ENCODE measurements around the gene MAST2. TPM values are rescaled to one million over a fixed set of nuclear protein-coding genes. Genes with fewer than 3 reads are reported as not detected.

Gene MAST2
- total and polyA plus RNA-seq, 3 donors from 2014 or later, result 88.4 to 158 (median 113) TPM

GRCh38 chr1:45859221-45859620 is 55.8 kb downstream of the MAST2 start:
- Histone ChIP-seq H3K27me3 (no peaks in the 10 kb centered on the region), H3K27ac (no peak overlapping the region), H3K36me3 (ENCODE audit: low read depth, missing control alignments) (no peaks in the 10 kb centered on the region), H3K4me1 (no peaks in the 10 kb centered on the region), H3K9me3 (no peaks in the 10 kb centered on the region), H3K4me3 (no peak overlapping the region)
- 92% methylated on average over 3 of the region's 3 CpGs for WGBS, 2 donors
- no peak for DNase-seq
- intact Hi-C loops (cut with DNase I; ENCODE audit: low total_unique reads), result no loop called here
- no peak for TF ChIP-seq CTCF (IDR thresholded peaks at IDR 0.05)
- TF ChIP-seq POLR2A (IDR thresholded peaks at IDR 0.05), result no peak

- TF ChIP-seq CTCF (IDR thresholded peaks at IDR 0.05), result no peak
- no peak for TF ChIP-seq POLR2A (IDR thresholded peaks at IDR 0.05)
- no peaks in the 10 kb centered on the region for H3K27me3 ChIP-seq
- no peak overlapping the region for H3K27ac ChIP-seq
- no peaks in the 10 kb centered on the region for H3K9me3 ChIP-seq
- H3K4me1 ChIP-seq, result peaks cover 7% of the 10 kb centered on the region
- no peak for DNase-seq
- H3K36me3 ChIP-seq (ENCODE audit: low read depth, missing control alignments), result no peaks in the 10 kb centered on the region
- no peak overlapping the region for H3K4me3 ChIP-seq
- intact Hi-C loops (cut with DNase I; ENCODE audit: low total_unique reads), result no loop called here
Measured at GRCh38 chr1:45862008-45862407, 58.6 kb downstream of the MAST2 start.

GRCh38 chr1:45863218-45863617 is 59.8 kb downstream of the MAST2 start:
- intact Hi-C loops (cut with DNase I; ENCODE audit: low total_unique reads), result no loop called here
- 83% methylated on average over 2 of the region's 2 CpGs for WGBS, 2 donors
- peaks cover 7% of the 10 kb centered on the region for H3K4me1 ChIP-seq
- H3K27ac ChIP-seq, result no peak overlapping the region
- no peak for DNase-seq
- no peaks in the 10 kb centered on the region for H3K27me3 ChIP-seq
- H3K36me3 ChIP-seq (ENCODE audit: low read depth, missing control alignments), result no peaks in the 10 kb centered on the region
- H3K4me3 ChIP-seq, result no peak overlapping the region
- H3K9me3 ChIP-seq, result no peaks in the 10 kb centered on the region
- TF ChIP-seq CTCF (IDR thresholded peaks at IDR 0.05) (no peak), POLR2A (IDR thresholded peaks at IDR 0.05) (no peak)

GRCh38 chr1:45864167-45865106 is 61.0 kb downstream of the MAST2 start:
- no peaks in the 10 kb centered on the region for H3K36me3 ChIP-seq (ENCODE audit: low read depth, missing control alignments)
- no peaks in the 10 kb centered on the region for H3K9me3 ChIP-seq
- peak overlapping the region in 1 of 2 donors; percentile 28 for H3K27ac ChIP-seq
- DNase-seq, result no peak
- intact Hi-C loops (cut with DNase I; ENCODE audit: low total_unique reads), result no loop called here
- WGBS, 2 donors, result 26 to 39% methylated on average over 14 of the region's 14 CpGs
- TF ChIP-seq CTCF (IDR thresholded peaks at IDR 0.05) (no peak), POLR2A (IDR thresholded peaks at IDR 0.05) (no peak)
- peak overlapping the region; percentile 1 to 6 for H3K4me3 ChIP-seq
- H3K27me3 ChIP-seq, result no peaks in the 10 kb centered on the region
- H3K4me1 ChIP-seq, result peaks cover 7% of the 10 kb centered on the region

Data from testis (tissue), 3 donors.